HepG2 (cell line): ENCODE data around the gene STMN3. TPM values are rescaled to one million over a fixed set of nuclear protein-coding genes. Genes with fewer than 3 reads are reported as not detected.
A peak's percentile ranks its signal among the peaks of the same experiment; 100 is the strongest.

Experiments used
- AKAP8 ChIP-seq: sonication (generic); formaldehyde crosslinking; IDR thresholded peaks from 2 replicates; pipeline ENCODE4 v1.5.1; 2020; ENCODE audit warnings: mild to moderate bottlenecking, missing genetic modification reagents
- CBX2 ChIP-seq, 2 experiments: fragments of 200-600 bp in 1 of 2; sonication (generic); formaldehyde crosslinking in 1 of 2; IDR thresholded peaks; 2 replicates each; pipeline versions ENCODE4 v1.7.0 to v1.8.1; 2018 to 2022; ENCODE audit warnings: low read depth in 2 of 2, low read length in 1 of 2, mild to moderate bottlenecking in 1 of 2, missing genetic modification reagents in 1 of 2
- FUBP1 ChIP-seq: sonication (generic); formaldehyde crosslinking; IDR thresholded peaks from 2 replicates; pipeline ENCODE4 v1.5.1; 2020; ENCODE audit warnings: missing genetic modification reagents, mild to moderate bottlenecking, borderline replicate concordance
- GPN1 ChIP-seq: sonication (generic); formaldehyde crosslinking; IDR thresholded peaks from 2 replicates; pipeline ENCODE4 v1.5.1; 2020; ENCODE audit warnings: missing genetic modification reagents, borderline replicate concordance
- HNRNPH1 ChIP-seq: fragments of 200-400 bp; formaldehyde crosslinking; optimal IDR thresholded peaks from 2 replicates; pipeline ENCODE3; 2017; ENCODE audit warnings: mild to moderate bottlenecking, low read depth, low read length
- MEF2D ChIP-seq: sonication (generic); formaldehyde crosslinking; IDR thresholded peaks from 2 replicates; pipeline ENCODE4 v1.5.1; 2020; ENCODE audit warnings: mild to moderate bottlenecking, missing genetic modification reagents
- NRL ChIP-seq: sonication (generic); formaldehyde crosslinking; IDR thresholded peaks from 2 replicates; pipeline ENCODE4 v1.5.0; 2020; ENCODE audit warnings: missing genetic modification reagents, mild to moderate bottlenecking, moderate library complexity, borderline replicate concordance
- SKI ChIP-seq: fragments of 450-650 bp; IDR thresholded peaks from one replicate; pipeline ENCODE4 v1.6.1; 2018; ENCODE audit warnings: mild to moderate bottlenecking; ENCODE audit not compliant: partially characterized antibody
- ZKSCAN1 ChIP-seq: fragments of 150-350 bp; IDR thresholded peaks from 2 replicates; pipeline ENCODE4 v1.6.1; 2014; ENCODE audit warnings: low read length
- ZNF280D ChIP-seq: sonication (generic); formaldehyde crosslinking; IDR thresholded peaks from 2 replicates; pipeline ENCODE4 v1.5.1; 2020; ENCODE audit warnings: mild to moderate bottlenecking, missing genetic modification reagents
- polyA plus RNA-seq, 8 experiments: library from polyadenylated mRNA; depleted of rRNA in 3 of 8; stranded (reverse) in 7 of 8; unstranded in 1 of 8; fragments of >200 nt; fragmentation: Illumina TruSeq in 4 of 8; extraction: Trizol in 4 of 8; gene quantifications; 2 replicates each; pipeline versions ENCODE4 v1.2.1 to v1.2.3, GENCODE V29; 2011 to 2016; ENCODE audit warnings: low read depth in 4 of 8, missing spikeins in 1 of 8, mixed read lengths in 1 of 8; ENCODE audit not compliant: insufficient read depth in 1 of 8
- total RNA-seq, 5 experiments: library from RNA; depleted of rRNA; stranded (reverse); fragments of >200 nt; fragmentation: Illumina TruSeq; extraction: Trizol; gene quantifications; 2 replicates each; pipeline ENCODE4 v1.2.3, GENCODE V29; 2016; ENCODE audit warnings: low read depth in 1 of 5
- TF ChIP-seq, protein P1 (sequence below): sonication (generic); formaldehyde crosslinking; IDR thresholded peaks from 2 replicates; pipeline ENCODE4 v1.5.1; 2020; ENCODE audit warnings: missing genetic modification reagents, mild to moderate bottlenecking, borderline replicate concordance
- TF ChIP-seq, protein P2 (sequence below): sonication (generic); formaldehyde crosslinking; IDR thresholded peaks from 2 replicates; pipeline ENCODE4 v1.8.1; 2023; ENCODE audit warnings: mild to moderate bottlenecking, moderate library complexity, missing genetic modification reagents
- TF ChIP-seq, protein P3 (sequence below): sonication (generic); formaldehyde crosslinking; IDR thresholded peaks from 2 replicates; pipeline ENCODE4 v1.5.1; 2020; ENCODE audit warnings: mild to moderate bottlenecking, missing genetic modification reagents, borderline replicate concordance
- TF ChIP-seq, protein P4 (sequence below): sonication (generic); formaldehyde crosslinking; IDR thresholded peaks from 2 replicates; pipeline ENCODE4 v1.5.0; 2020; ENCODE audit warnings: missing genetic modification reagents

Gene STMN3
- total and polyA plus RNA-seq, 2 of the 13 experiments (the other 11 are each of a cell fraction or from before 2014, with no cell fraction given) = 21.0 to 48.3 TPM

GRCh38 chr20:63697357-63697867 is 44.2 kb upstream of the STMN3 start (continued):
- TF ChIP-seq, protein P1, sequence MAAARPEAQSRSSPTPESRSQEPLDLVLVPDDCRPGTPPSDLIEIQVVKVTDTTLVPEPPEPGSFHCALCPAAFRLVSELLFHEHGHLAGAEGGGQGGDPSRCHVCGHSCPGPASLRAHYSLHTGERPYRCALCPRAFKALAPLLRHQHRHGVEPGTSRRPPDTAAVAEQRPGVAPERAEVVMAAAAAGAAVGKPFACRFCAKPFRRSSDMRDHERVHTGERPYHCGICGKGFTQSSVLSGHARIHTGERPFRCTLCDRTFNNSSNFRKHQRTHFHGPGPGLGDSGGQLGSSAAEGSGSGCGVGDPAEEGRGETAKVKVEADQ = 0 out of 2 replicates have a peak, but pooled peaks have one; percentile 68
- TF ChIP-seq AKAP8 (peak; percentile 22; the same call in 1 of the 2 replicates), HNRNPH1 (peak; percentile 14), FUBP1 (CRISPR knock-in tag) (0 out of 2 replicates have a peak, but pooled peaks have one; percentile 19), ZNF280D (CRISPR knock-in tag) (no peak; the same call in 1 of the 2 replicates), MEF2D (no peak), SKI (no peak), GPN1 (CRISPR knock-in tag) (no peak), ZKSCAN1 (no peak), NRL (CRISPR knock-in tag) (peak; percentile 11; the same call in 1 of the 2 replicates), CBX2 (IDR thresholded peaks at IDR 0.05; ENCODE audit: low read depth, low read length) (no peak), CBX2 (CRISPR knock-in tag; IDR thresholded peaks at IDR 0.05; ENCODE audit: low read depth) (no peak)
- TF ChIP-seq, protein P2, sequence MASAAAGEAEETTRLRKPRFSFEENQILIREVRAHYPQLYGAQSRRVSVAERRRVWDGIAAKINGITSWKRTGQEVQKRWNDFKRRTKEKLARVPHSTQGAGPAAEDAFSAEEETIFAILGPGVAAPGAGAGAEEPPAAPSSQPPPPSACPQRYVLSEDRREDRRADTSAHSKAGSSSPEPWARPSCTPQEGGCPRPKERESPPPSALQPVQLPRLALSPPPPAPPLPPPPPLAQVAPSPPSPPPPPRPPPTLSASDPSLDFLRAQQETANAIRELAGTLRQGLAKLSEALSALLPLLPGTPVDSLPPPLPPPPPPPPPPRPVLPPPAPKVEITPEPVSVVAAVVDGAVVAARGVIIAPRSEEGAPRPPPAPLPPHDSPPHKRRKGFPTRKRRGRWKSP (CRISPR knock-in tag) = 0 out of 2 replicates have a peak, but pooled peaks have one; percentile 14
- TF ChIP-seq, protein P3, sequence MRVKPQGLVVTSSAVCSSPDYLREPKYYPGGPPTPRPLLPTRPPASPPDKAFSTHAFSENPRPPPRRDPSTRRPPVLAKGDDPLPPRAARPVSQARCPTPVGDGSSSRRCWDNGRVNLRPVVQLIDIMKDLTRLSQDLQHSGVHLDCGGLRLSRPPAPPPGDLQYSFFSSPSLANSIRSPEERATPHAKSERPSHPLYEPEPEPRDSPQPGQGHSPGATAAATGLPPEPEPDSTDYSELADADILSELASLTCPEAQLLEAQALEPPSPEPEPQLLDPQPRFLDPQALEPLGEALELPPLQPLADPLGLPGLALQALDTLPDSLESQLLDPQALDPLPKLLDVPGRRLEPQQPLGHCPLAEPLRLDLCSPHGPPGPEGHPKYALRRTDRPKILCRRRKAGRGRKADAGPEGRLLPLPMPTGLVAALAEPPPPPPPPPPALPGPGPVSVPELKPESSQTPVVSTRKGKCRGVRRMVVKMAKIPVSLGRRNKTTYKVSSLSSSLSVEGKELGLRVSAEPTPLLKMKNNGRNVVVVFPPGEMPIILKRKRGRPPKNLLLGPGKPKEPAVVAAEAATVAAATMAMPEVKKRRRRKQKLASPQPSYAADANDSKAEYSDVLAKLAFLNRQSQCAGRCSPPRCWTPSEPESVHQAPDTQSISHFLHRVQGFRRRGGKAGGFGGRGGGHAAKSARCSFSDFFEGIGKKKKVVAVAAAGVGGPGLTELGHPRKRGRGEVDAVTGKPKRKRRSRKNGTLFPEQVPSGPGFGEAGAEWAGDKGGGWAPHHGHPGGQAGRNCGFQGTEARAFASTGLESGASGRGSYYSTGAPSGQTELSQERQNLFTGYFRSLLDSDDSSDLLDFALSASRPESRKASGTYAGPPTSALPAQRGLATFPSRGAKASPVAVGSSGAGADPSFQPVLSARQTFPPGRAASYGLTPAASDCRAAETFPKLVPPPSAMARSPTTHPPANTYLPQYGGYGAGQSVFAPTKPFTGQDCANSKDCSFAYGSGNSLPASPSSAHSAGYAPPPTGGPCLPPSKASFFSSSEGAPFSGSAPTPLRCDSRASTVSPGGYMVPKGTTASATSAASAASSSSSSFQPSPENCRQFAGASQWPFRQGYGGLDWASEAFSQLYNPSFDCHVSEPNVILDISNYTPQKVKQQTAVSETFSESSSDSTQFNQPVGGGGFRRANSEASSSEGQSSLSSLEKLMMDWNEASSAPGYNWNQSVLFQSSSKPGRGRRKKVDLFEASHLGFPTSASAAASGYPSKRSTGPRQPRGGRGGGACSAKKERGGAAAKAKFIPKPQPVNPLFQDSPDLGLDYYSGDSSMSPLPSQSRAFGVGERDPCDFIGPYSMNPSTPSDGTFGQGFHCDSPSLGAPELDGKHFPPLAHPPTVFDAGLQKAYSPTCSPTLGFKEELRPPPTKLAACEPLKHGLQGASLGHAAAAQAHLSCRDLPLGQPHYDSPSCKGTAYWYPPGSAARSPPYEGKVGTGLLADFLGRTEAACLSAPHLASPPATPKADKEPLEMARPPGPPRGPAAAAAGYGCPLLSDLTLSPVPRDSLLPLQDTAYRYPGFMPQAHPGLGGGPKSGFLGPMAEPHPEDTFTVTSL (CRISPR knock-in tag) = peak; percentile 16; the same call in 1 of the 2 replicates
- TF ChIP-seq, protein P4, sequence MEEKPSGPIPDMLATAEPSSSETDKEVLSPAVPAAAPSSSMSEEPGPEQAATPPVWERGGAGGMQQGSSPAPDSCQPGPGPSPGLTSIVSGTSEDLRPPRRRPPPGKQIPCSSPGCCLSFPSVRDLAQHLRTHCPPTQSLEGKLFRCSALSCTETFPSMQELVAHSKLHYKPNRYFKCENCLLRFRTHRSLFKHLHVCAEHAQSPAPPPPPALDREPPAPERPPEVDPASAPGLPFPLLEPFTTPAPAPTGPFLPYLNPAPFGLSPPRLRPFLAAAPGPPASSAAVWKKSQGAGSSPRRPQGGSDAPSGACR (CRISPR knock-in tag) = peak; percentile 19; the same call in 1 of the 2 replicates
